Hepatocyte (in vitro differentiated cells): ENCODE measurements around the gene ACTL7A.

ENCODE experiments used
- CTCF ChIP-seq: fragments of 200-600 bp; sonication (generic); IDR thresholded peaks from 2 replicates; pipeline ENCODE4 v1.5.1; 2016; ENCODE audit warnings: antibody characterized with exemption, mild to moderate bottlenecking; ENCODE audit not compliant: poor library complexity
- EZH2 ChIP-seq: fragments of 200-600 bp; sonication (generic); IDR thresholded peaks from 2 replicates; pipeline ENCODE4 v1.6.1; 2016; ENCODE audit warnings: antibody characterized with exemption, mild to moderate bottlenecking, borderline replicate concordance

DNA sequence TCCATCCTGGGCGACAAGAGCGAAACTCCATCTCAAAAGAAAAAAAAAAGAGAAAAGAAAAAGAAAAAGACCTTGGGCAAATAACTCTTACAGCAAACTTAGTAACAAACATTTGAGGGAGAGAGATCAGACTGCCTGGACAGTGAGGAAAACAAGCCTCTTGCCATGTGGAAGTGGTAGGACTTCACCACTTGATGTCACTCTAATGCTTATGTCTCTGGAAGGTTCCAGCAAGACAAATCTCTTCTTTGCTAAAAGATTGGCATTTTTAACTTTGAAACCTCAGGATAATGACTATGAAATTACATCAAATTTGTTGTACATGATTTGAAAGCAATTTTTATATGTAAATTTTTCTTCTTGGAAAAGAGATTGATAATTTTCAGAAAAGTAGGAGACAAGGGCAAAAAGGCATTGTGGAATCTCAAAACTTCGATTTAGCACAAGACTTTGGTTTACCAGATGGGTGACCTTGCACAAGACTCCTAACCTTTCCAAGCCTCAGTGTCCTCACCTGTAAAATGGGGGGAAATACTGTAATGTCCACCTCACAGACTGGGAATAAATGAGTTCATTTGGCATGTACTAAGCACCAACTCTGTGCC lies 11.7 kb upstream of the ACTL7A start:
- TF ChIP-seq CTCF (peak; percentile 52), EZH2 (no peak)
